PC-3 (cell line): ENCODE measurements around the gene FAM43A. TPM values are rescaled to one million over a fixed set of nuclear protein-coding genes. Genes with fewer than 3 reads are reported as not detected.
A peak's percentile ranks its signal among the peaks of the same experiment; 100 is the strongest.

Experiments
- ATAC-seq: fragments of 200-7000 bp; cut with Tn5 transposase; 2 replicates; pipeline ENCODE4 v1.9.1; 2020; ENCODE audit warnings: mild to moderate bottlenecking, moderate library complexity
- BruUV-seq: library from RNA; stranded (reverse); fragments of 400-500 nt; replicated peaks from 2 replicates; lab custom pipeline; 2021; lab: Mats Ljungman, UMichigan
- CTCF ChIA-PET: fragments of 300-600 bp; sonication (Branson Sonifier 250); formaldehyde crosslinking; loops from one replicate; lab custom pipeline; 2022; ENCODE audit warnings: antibody characterized with exemption; lab: Charles Lee
- POLR2A ChIA-PET: fragments of 300-600 bp; sonication (Branson Sonifier 250); formaldehyde crosslinking; loops from one replicate; lab custom pipeline; 2022; ENCODE audit warnings: antibody characterized with exemption; ENCODE audit not compliant: unreplicated experiment; lab: Charles Lee
- DNase-seq: peaks from one replicate; pipeline ENCODE4 v3.0.0-alpha.2; 2015
- H2AFZ ChIP-seq: fragments of 300-600 bp; sonication (generic); 2 replicates; pipeline ENCODE4 v1.6.0; 2016; ENCODE audit warnings: antibody characterized with exemption, low read length
- H3F3A ChIP-seq: fragments of 300-600 bp; sonication (generic); one replicate; pipeline ENCODE4 v1.6.0; 2017; ENCODE audit warnings: antibody characterized with exemption, low read length, control low read depth, mild to moderate bottlenecking; ENCODE audit not compliant: unreplicated experiment
- H3K27ac ChIP-seq: fragments of 300-600 bp; sonication (generic); 2 replicates; pipeline ENCODE4 v1.5.1; 2016; ENCODE audit warnings: mild to moderate bottlenecking, low read length
- H3K27me3 ChIP-seq: fragments of 300-600 bp; sonication (generic); 2 replicates; pipeline ENCODE4 v1.6.1; 2016; ENCODE audit warnings: low read length, mixed read lengths
- H3K36me3 ChIP-seq: fragments of 300-600 bp; sonication (generic); 2 replicates; pipeline ENCODE4 v1.6.1; 2016; ENCODE audit warnings: low read depth, mixed run types, low read length, mixed read lengths
- H3K4me1 ChIP-seq: fragments of 300-600 bp; sonication (generic); 2 replicates; pipeline ENCODE4 v1.5.1; 2016; ENCODE audit warnings: low read length; ENCODE audit not compliant: insufficient read depth
- H3K4me2 ChIP-seq: fragments of 300-600 bp; sonication (generic); 2 replicates; pipeline ENCODE4 v1.6.0; 2016; ENCODE audit warnings: low read length
- H3K4me3 ChIP-seq: fragments of 300-600 bp; sonication (generic); 2 replicates; pipeline ENCODE4 v1.5.1; 2016; ENCODE audit warnings: mild to moderate bottlenecking, low read length, mixed read lengths
- H3K79me2 ChIP-seq: fragments of 300-600 bp; sonication (generic); 2 replicates; pipeline ENCODE4 v1.6.1; 2017; ENCODE audit warnings: low read length, mixed read lengths
- H3K9ac ChIP-seq: fragments of 300-600 bp; sonication (generic); 2 replicates; pipeline ENCODE4 v1.6.0; 2016; ENCODE audit warnings: mild to moderate bottlenecking, low read length
- H3K9me2 ChIP-seq: fragments of 300-600 bp; sonication (generic); replicated peaks from 2 replicates; pipeline ENCODE4 v1.6.1; 2016; ENCODE audit warnings: mixed run types, low read length, mixed read lengths
- H3K9me3 ChIP-seq: fragments of 300-600 bp; sonication (generic); 2 replicates; pipeline ENCODE4 v1.6.1; 2016; ENCODE audit warnings: low read length, mixed read lengths
- H4K20me1 ChIP-seq: fragments of 300-600 bp; sonication (generic); 2 replicates; pipeline ENCODE4 v1.6.1; 2016; ENCODE audit warnings: low read length, mixed read lengths
- CTCF ChIP-seq: fragments of 300-600 bp; sonication (generic); conservative IDR thresholded peaks from 2 replicates; pipeline ENCODE4 v1.5.1; 2017; ENCODE audit warnings: antibody characterized with exemption, low read depth, mild to moderate bottlenecking, low read length
- EZH2 ChIP-seq: fragments of 300-600 bp; sonication (generic); IDR thresholded peaks from one replicate; pipeline ENCODE4 v1.6.1; 2017; ENCODE audit warnings: antibody characterized with exemption, mild to moderate bottlenecking, low read length; ENCODE audit not compliant: unreplicated experiment
- EZH2phosphoT487 ChIP-seq: fragments of 300-600 bp; sonication (generic); IDR thresholded peaks from 2 replicates; pipeline ENCODE4 v1.6.1; 2018; ENCODE audit warnings: mild to moderate bottlenecking, antibody characterized with exemption, low read length, borderline replicate concordance
- intact Hi-C: fragments of 100-400 bp; cut with micrococcal nuclease; formaldehyde crosslinking; loops from 2 replicates; pipeline ENCODE4 v1.9.0; 2023
- total RNA-seq: library from RNA; depleted of rRNA; stranded (reverse); fragments of >200 nt; gene quantifications from 2 replicates; pipeline ENCODE4 v1.2.3, GENCODE V29; 2014

Gene FAM43A
- total RNA-seq, 1 experiment from 2014 or later, result 59.8 TPM

DNA sequence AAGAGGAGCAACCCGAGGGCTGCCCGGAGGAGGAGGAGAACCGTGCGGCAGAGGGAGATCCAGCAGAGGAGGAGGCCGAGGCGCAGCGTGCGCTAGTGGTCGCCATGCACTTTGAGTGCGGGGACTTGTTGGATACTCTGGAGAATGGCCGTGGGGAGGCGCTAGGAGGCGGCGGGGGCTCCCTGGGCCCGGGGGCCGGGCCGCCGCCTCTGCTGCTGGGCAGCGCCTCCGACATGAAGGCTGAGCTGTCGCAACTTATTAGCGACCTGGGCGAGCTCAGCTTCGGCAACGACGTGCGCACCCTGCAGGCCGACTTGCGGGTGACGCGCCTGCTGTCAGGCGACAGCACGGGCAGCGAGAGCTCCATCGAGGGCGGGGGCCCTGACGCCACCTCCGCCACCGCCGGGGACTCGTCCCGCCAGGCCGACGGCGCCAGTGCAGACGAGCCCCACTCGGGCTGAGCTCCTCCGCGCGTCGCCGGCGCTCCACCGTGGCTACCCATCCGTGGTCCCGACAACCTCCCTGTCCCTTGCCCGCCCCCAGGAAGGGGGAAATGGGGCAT is 2.0 kb downstream of the FAM43A start:
- DNase-seq, result peak; percentile 87

GRCh38 chr3:194688200-194688740 is 2.6 kb downstream of the FAM43A start:
- Histone ChIP-seq H3K9me3 (no peaks in the 10 kb centered on the region), H3K27ac (peak overlapping the region; percentile 42), H3K9me2 (no peaks in the 10 kb centered on the region), H4K20me1 (peaks cover 35% of the 10 kb centered on the region), H2AFZ (no peak overlapping the region), H3K27me3 (no peaks in the 10 kb centered on the region), H3K36me3 (no peaks in the 10 kb centered on the region), H3K4me1 (peaks cover 30% of the 10 kb centered on the region), H3K4me3 (peak overlapping the region; percentile 93), H3K79me2 (peaks cover 37% of the 10 kb centered on the region), H3K4me2 (peak overlapping the region; percentile 94), H3F3A (no peaks in the 10 kb centered on the region), H3K9ac (peak overlapping the region; percentile 84)
- no TSS peak for BruUV-seq
- intact Hi-C loops, result loop anchor here (5.0 to 10.0 kb wide), 2 partner anchors 129 to 837 kb away; no protein-coding TSS in a partner anchor
- CTCF ChIA-PET, result interaction anchor here (0.6 to 1.3 kb wide), 12 partner anchors 16 to 614 kb away, joined by 3 to 6 read pairs (median 4); partner anchors contain the start of gene LSG1
- DNase-seq (peak; percentile 33), ATAC-seq (peak; percentile 29)
- POLR2A ChIA-PET, result interaction anchor here (0.6 to 1.3 kb wide), 2 partner anchors 35 to 284 kb away, joined by 3 read pairs; no protein-coding TSS in a partner anchor
- TF ChIP-seq EZH2 (no peak), CTCF (no peak), EZH2phosphoT487 (no peak)

More for the DNA sequence above, 2.0 kb downstream of the FAM43A start:
- TF ChIP-seq EZH2 (no peak), CTCF (peak; percentile 57; the same call in 1 of the 2 replicates)
- Histone ChIP-seq H3K27me3 (no peaks in the 10 kb centered on the region), H3K79me2 (peaks cover 37% of the 10 kb centered on the region), H3K27ac (peak overlapping the region; percentile 42), H3K9ac (peak overlapping the region; percentile 84), H3F3A (no peaks in the 10 kb centered on the region), H3K36me3 (no peaks in the 10 kb centered on the region), H3K9me2 (no peaks in the 10 kb centered on the region), H3K9me3 (no peaks in the 10 kb centered on the region), H4K20me1 (peaks cover 35% of the 10 kb centered on the region), H2AFZ (no peak overlapping the region), H3K4me3 (peak overlapping the region; percentile 93), H3K4me1 (peaks cover 36% of the 10 kb centered on the region), H3K4me2 (peak overlapping the region; percentile 94)
- no TSS peak for BruUV-seq
- intact Hi-C loops, result loop anchor here (1.0 to 10.0 kb wide), 4 partner anchors 35 to 837 kb away; no protein-coding TSS in a partner anchor
- ChIA-PET CTCF (interaction anchor here (0.6 to 1.3 kb wide), 12 partner anchors 16 to 615 kb away, joined by 3 to 6 read pairs (median 4); partner anchors contain the start of gene LSG1), POLR2A (interaction anchor here (0.6 to 1.3 kb wide), 4 partner anchors 35 to 355 kb away, joined by 3 to 4 read pairs (median 3); no protein-coding TSS in a partner anchor)
- peak; percentile 37 for ATAC-seq
